ENCODE measurements around the gene OR7D4.
A peak's percentile ranks its signal among the peaks of the same experiment; 100 is the strongest.
"Not testable (repeated sequence)": the region's sequence is repeated elsewhere in the genome, so short reads cannot be mapped to it uniquely, and the experiment has no call there.

The OR7D4 gene

GRCh38 chr19:9219489-9219888 is at the start of gene OR7D4:
OR7D4 (minus strand) TSS chr19:9219589; CDS start chr19:9214837, 4,752 bp downstream.
- no peak for DNase-seq (ENCODE audit: low read depth, low spot score)

GRCh38 chr19:9251236-9251635 is 31.8 kb upstream of the OR7D4 start:
- DNase-seq (ENCODE audit: low read depth, low spot score): no peak

GRCh38 chr19:9250630-9251029 is 31.2 kb upstream of the OR7D4 start, which contains the start of gene OR7E24:
OR7E24 (plus strand) TSS chr19:9250930; CDS start chr19:9251044, 114 bp downstream.
- no peak for DNase-seq (ENCODE audit: low read depth, low spot score)

- peak; percentile 76 for DNase-seq (ENCODE audit: low read depth, low spot score)
These were observed 13.8 kb downstream of the OR7D4 start for GRCh38 chr19:9205501-9206113.

- not testable (repeated sequence) for DNase-seq (ENCODE audit: low read depth, low spot score)
These were observed 21.3 kb downstream of the OR7D4 start for GRCh38 chr19:9198044-9198443.

- DNase-seq (ENCODE audit: low read depth, low spot score): no peak
These were observed 29.9 kb downstream of the OR7D4 start for GRCh38 chr19:9189535-9189934.

- no peak for DNase-seq (ENCODE audit: low read depth, low spot score)
These were observed 32.2 kb downstream of the OR7D4 start for GRCh38 chr19:9187191-9187590.

- DNase-seq (ENCODE audit: low read depth, low spot score): no peak
These were observed 36.4 kb downstream of the OR7D4 start for GRCh38 chr19:9183000-9183399.

- no peak for DNase-seq (ENCODE audit: low read depth, low spot score)
These were observed 40.5 kb downstream of the OR7D4 start, which contains the start of gene OR7D2 for GRCh38 chr19:9178901-9179300. OR7D2 (plus strand) TSS chr19:9178979; CDS start chr19:9185782, 6,803 bp downstream.

GRCh38 chr19:9175326-9175725 is 44.1 kb downstream of the OR7D4 start:
- DNase-seq (ENCODE audit: low read depth, low spot score): no peak

- no peak for DNase-seq (ENCODE audit: low read depth, low spot score)
These were observed 47.9 kb downstream of the OR7D4 start for GRCh38 chr19:9171393-9171991.

- DNase-seq (ENCODE audit: low read depth, low spot score): no peak
These were observed 52.5 kb downstream of the OR7D4 start for GRCh38 chr19:9166846-9167245.

GRCh38 chr19:9165261-9165660 is 54.1 kb downstream of the OR7D4 start:
- no peak for DNase-seq (ENCODE audit: low read depth, low spot score)

GRCh38 chr19:9161427-9161826 is 58.0 kb downstream of the OR7D4 start:
- no peak for DNase-seq (ENCODE audit: low read depth, low spot score)

All from ELF-1 (cell line).